Hepatocyte (in vitro differentiated cells): ENCODE measurements around the gene NELFCD. TPM values are rescaled to one million over a fixed set of nuclear protein-coding genes. Genes with fewer than 3 reads are reported as not detected.

ENCODE experiments used
- DNase-seq: peaks from one replicate; pipeline ENCODE4 v3.0.0-alpha.2; 2016; ENCODE audit warnings: low spot score
- H2AFZ ChIP-seq: fragments of 200-600 bp; sonication (generic); 2 replicates; pipeline ENCODE4 v1.6.0; 2016; ENCODE audit warnings: antibody characterized with exemption, mild to moderate bottlenecking
- H3K27ac ChIP-seq: fragments of 200-600 bp; sonication (generic); 2 replicates; pipeline ENCODE4 v1.5.1; 2016; ENCODE audit warnings: mild to moderate bottlenecking
- H3K27me3 ChIP-seq: fragments of 200-600 bp; sonication (generic); 2 replicates; pipeline ENCODE4 v1.6.1; 2016
- H3K36me3 ChIP-seq: fragments of 200-600 bp; sonication (generic); replicated peaks from 2 replicates; pipeline ENCODE4 v1.5.1; 2016; ENCODE audit warnings: low read depth; ENCODE audit not compliant: insufficient read depth
- H3K4me1 ChIP-seq: fragments of 200-600 bp; sonication (generic); 2 replicates; pipeline ENCODE4 v1.5.1; 2016; ENCODE audit warnings: mild to moderate bottlenecking, moderate library complexity; ENCODE audit not compliant: insufficient read depth
- H3K4me2 ChIP-seq: fragments of 200-600 bp; sonication (generic); 2 replicates; pipeline ENCODE4 v1.6.0; 2016
- H3K4me3 ChIP-seq: fragments of 200-600 bp; sonication (generic); 2 replicates; pipeline ENCODE4 v1.5.1; 2016; ENCODE audit warnings: mild to moderate bottlenecking
- H3K79me2 ChIP-seq: fragments of 200-600 bp; sonication (generic); 2 replicates; pipeline ENCODE4 v1.6.0; 2017; ENCODE audit warnings: mild to moderate bottlenecking
- H3K9me2 ChIP-seq: fragments of 200-600 bp; sonication (generic); replicated peaks from 2 replicates; pipeline ENCODE4 v1.6.0; 2017; ENCODE audit warnings: mild to moderate bottlenecking; ENCODE audit not compliant: insufficient read depth
- H3K9me3 ChIP-seq: fragments of 200-600 bp; sonication (generic); 2 replicates; pipeline ENCODE4 v1.5.1; 2016; ENCODE audit warnings: low read depth, mild to moderate bottlenecking
- H4K20me1 ChIP-seq: fragments of 200-600 bp; sonication (generic); 2 replicates; pipeline ENCODE4 v1.6.0; 2016; ENCODE audit warnings: mild to moderate bottlenecking; ENCODE audit not compliant: insufficient read depth, poor library complexity, severe bottlenecking
- CTCF ChIP-seq: fragments of 200-600 bp; sonication (generic); IDR thresholded peaks from 2 replicates; pipeline ENCODE4 v1.5.1; 2016; ENCODE audit warnings: antibody characterized with exemption, mild to moderate bottlenecking; ENCODE audit not compliant: poor library complexity
- EZH2 ChIP-seq: fragments of 200-600 bp; sonication (generic); IDR thresholded peaks from 2 replicates; pipeline ENCODE4 v1.6.1; 2016; ENCODE audit warnings: antibody characterized with exemption, mild to moderate bottlenecking, borderline replicate concordance
- EZH2phosphoT487 ChIP-seq: fragments of 200-600 bp; sonication (generic); IDR thresholded peaks from one replicate; pipeline ENCODE4 v1.6.1; 2018; ENCODE audit warnings: antibody characterized with exemption, mild to moderate bottlenecking, low read depth, moderate library complexity; ENCODE audit not compliant: unreplicated experiment, severe bottlenecking
- WGBS: methylation state at CpG from one replicate; pipeline ENCODE4 v1.1.6; 2016; ENCODE audit warnings: low lambda C conversion rate; ENCODE audit errors: missing lambda C conversion rate; 5-methylcytosine and 5-hydroxymethylcytosine counted together
- polyA plus RNA-seq: library from polyadenylated mRNA; unstranded; fragments of >200 nt; fragmentation: Nextera tagmentation; extraction: Ambion mirVana; gene quantifications from 2 replicates; pipeline ENCODE4 v1.2.1, GENCODE V29; 2016
- total RNA-seq: library from RNA; depleted of rRNA; stranded (reverse); fragments of >200 nt; gene quantifications from 2 replicates; pipeline ENCODE4 v1.2.3, GENCODE V29; 2014

The NELFCD gene
- total and polyA plus RNA-seq, 2 experiments from 2014 or later, result 48.3 to 64.0 TPM

GRCh38 chr20:58987790-58988564, 6.9 kb downstream of the NELFCD start:
- Histone ChIP-seq H3K4me2 (no peak overlapping the region), H3K9me2 (no peaks in the 10 kb centered on the region), H3K27me3 (no peaks in the 10 kb centered on the region), H3K79me2 (peaks cover 41% of the 10 kb centered on the region), H4K20me1 (peaks cover 8% of the 10 kb centered on the region), H3K9me3 (no peaks in the 10 kb centered on the region), H2AFZ (no peak overlapping the region), H3K27ac (no peak overlapping the region), H3K4me3 (no peak overlapping the region), H3K36me3 (peaks cover 6% of the 10 kb centered on the region), H3K4me1 (peaks cover 9% of the 10 kb centered on the region)
- TF ChIP-seq CTCF (no peak), EZH2 (no peak), EZH2phosphoT487 (no peak)
- no peak for DNase-seq
- 93% methylated on average over 9 of the region's 9 CpGs for WGBS

GRCh38 chr20:58988565-58988882, 7.5 kb downstream of the NELFCD start:
- no peaks in the 10 kb centered on the region for H3K9me2 ChIP-seq
- H3K4me2 ChIP-seq, result no peak overlapping the region
- H4K20me1 ChIP-seq, result peaks cover 6% of the 10 kb centered on the region
- H3K79me2 ChIP-seq, result peaks cover 35% of the 10 kb centered on the region
- TF ChIP-seq CTCF (no peak), EZH2 (no peak), EZH2phosphoT487 (no peak)
- H3K4me1 ChIP-seq, result peaks cover 9% of the 10 kb centered on the region
- no peaks in the 10 kb centered on the region for H3K9me3 ChIP-seq
- H2AFZ ChIP-seq, result no peak overlapping the region
- peaks cover 6% of the 10 kb centered on the region for H3K36me3 ChIP-seq
- H3K27me3 ChIP-seq, result no peaks in the 10 kb centered on the region
- 97% methylated on average over 6 of the region's 6 CpGs for WGBS
- no peak overlapping the region for H3K4me3 ChIP-seq
- H3K27ac ChIP-seq, result no peak overlapping the region
- no peak for DNase-seq

GRCh38 chr20:58989196-58989595, 8.1 kb downstream of the NELFCD start:
- no peaks in the 10 kb centered on the region for H3K9me3 ChIP-seq
- 92% methylated on average over 10 of the region's 10 CpGs for WGBS
- no peaks in the 10 kb centered on the region for H3K9me2 ChIP-seq
- H4K20me1 ChIP-seq, result peaks cover 1% of the 10 kb centered on the region
- TF ChIP-seq CTCF (no peak), EZH2 (no peak), EZH2phosphoT487 (no peak)
- H3K27me3 ChIP-seq, result no peaks in the 10 kb centered on the region
- H3K4me2 ChIP-seq, result no peak overlapping the region
- H3K4me1 ChIP-seq, result peaks cover 2% of the 10 kb centered on the region
- H3K79me2 ChIP-seq, result peaks cover 29% of the 10 kb centered on the region
- DNase-seq, result no peak
- peaks cover 6% of the 10 kb centered on the region for H3K36me3 ChIP-seq
- H3K27ac ChIP-seq, result no peak overlapping the region
- no peak overlapping the region for H3K4me3 ChIP-seq
- no peak overlapping the region for H2AFZ ChIP-seq
